ENCODE data around the gene FBXW8. TPM values are rescaled to one million over a fixed set of nuclear protein-coding genes. Genes with fewer than 3 reads are reported as not detected.

Gene FBXW8
- total RNA-seq, 1 experiment from 2014 or later: 12.1 TPM

- no peak for ATAC-seq
- ChIA-PET CTCF (no interaction called here), POLR2A (ENCODE audit: unreplicated experiment) (interaction anchor here (0.5 kb wide), 1 partner anchor 289 kb away, joined by 3 read pairs; no protein-coding TSS in a partner anchor)
- H3K4me3 ChIP-seq (ENCODE audit: low read length): no peak overlapping the region
- H3K9me3 ChIP-seq (ENCODE audit: low read length): no peaks in the 10 kb centered on the region
- no TSS peak for BruUV-seq (replicated peaks)
- no peak overlapping the region for H3K27ac ChIP-seq (ENCODE audit: low read length)
- intact Hi-C loops (cut with micrococcal nuclease): no loop called here
- H2AFZ ChIP-seq (ENCODE audit: low read length): no peak overlapping the region
- H3K9me2 ChIP-seq (replicated peaks; ENCODE audit: low read length): no peaks in the 10 kb centered on the region
- no peak for DNase-seq
- no peaks in the 10 kb centered on the region for H3K4me1 ChIP-seq (ENCODE audit: insufficient read depth, low read length)
- no peaks in the 10 kb centered on the region for H3K79me2 ChIP-seq (ENCODE audit: low read length)
- H3F3A ChIP-seq (ENCODE audit: low read length, unreplicated experiment): no peaks in the 10 kb centered on the region
- TF ChIP-seq, protein P1, sequence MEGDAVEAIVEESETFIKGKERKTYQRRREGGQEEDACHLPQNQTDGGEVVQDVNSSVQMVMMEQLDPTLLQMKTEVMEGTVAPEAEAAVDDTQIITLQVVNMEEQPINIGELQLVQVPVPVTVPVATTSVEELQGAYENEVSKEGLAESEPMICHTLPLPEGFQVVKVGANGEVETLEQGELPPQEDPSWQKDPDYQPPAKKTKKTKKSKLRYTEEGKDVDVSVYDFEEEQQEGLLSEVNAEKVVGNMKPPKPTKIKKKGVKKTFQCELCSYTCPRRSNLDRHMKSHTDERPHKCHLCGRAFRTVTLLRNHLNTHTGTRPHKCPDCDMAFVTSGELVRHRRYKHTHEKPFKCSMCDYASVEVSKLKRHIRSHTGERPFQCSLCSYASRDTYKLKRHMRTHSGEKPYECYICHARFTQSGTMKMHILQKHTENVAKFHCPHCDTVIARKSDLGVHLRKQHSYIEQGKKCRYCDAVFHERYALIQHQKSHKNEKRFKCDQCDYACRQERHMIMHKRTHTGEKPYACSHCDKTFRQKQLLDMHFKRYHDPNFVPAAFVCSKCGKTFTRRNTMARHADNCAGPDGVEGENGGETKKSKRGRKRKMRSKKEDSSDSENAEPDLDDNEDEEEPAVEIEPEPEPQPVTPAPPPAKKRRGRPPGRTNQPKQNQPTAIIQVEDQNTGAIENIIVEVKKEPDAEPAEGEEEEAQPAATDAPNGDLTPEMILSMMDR (conservative IDR thresholded peaks at IDR 0.05; ENCODE audit: low read depth, low read length): no peak
- TF ChIP-seq EZH2phosphoT487 (IDR thresholded peaks at IDR 0.05; ENCODE audit: borderline replicate concordance, low read length) (no peak), EZH2 (IDR thresholded peaks at IDR 0.05; ENCODE audit: low read length, unreplicated experiment) (no peak)
- no peaks in the 10 kb centered on the region for H4K20me1 ChIP-seq (ENCODE audit: low read length)
- H3K27me3 ChIP-seq (ENCODE audit: low read length): no peaks in the 10 kb centered on the region
- no peak overlapping the region for H3K4me2 ChIP-seq (ENCODE audit: low read length)
- no peak overlapping the region for H3K9ac ChIP-seq (ENCODE audit: low read length)
- H3K36me3 ChIP-seq (ENCODE audit: low read depth, low read length): no peaks in the 10 kb centered on the region
Measured at GRCh38 chr12:116891019-116891418, 19.7 kb upstream of the FBXW8 start.

DNA sequence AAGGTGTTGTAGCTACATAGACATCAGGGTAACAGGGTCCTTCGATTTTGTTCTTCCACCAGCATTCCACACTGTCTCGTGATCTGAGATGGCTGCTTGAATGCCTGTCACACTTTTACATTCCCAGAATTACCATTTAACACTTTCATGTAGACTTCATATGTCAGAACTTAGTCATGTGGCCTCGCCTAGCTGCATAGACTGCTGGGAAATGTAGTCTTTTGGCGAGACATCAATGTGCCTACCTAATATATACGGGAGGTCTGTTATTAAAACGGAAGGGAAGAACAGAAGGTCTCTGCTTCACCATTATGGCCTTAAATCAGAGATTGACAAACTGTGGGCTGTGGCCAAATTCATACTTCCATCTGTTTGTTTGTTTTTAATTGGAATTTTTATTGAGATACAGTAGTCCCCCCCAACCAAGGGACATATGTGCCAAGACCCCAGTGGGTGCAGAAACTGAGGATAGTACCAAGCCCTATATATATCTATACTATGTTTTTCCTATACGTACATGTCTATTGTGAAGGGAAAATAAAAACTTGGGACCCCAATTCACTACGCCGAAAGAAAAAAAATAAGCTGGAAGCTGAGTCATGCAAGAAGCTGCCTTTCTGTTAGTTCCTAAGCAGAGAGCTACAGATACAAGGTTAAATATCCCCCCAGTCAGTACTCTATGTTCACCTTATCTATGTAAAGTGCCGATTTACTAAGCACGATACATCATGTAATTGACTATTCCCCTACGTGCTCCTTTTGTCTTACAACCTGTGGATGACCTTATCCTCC lies 18.2 kb upstream of the FBXW8 start:
- H2AFZ ChIP-seq (ENCODE audit: low read length): no peak overlapping the region

More for the DNA sequence above, 18.2 kb upstream of the FBXW8 start:
- ChIA-PET POLR2A (ENCODE audit: unreplicated experiment) (no interaction called here), CTCF (no interaction called here)
- H3K9ac ChIP-seq (ENCODE audit: low read length): no peak overlapping the region
- H3K4me2 ChIP-seq (ENCODE audit: low read length): no peak overlapping the region
- H3K27ac ChIP-seq (ENCODE audit: low read length): no peak overlapping the region
- H3K36me3 ChIP-seq (ENCODE audit: low read depth, low read length): no peaks in the 10 kb centered on the region
- no peak overlapping the region for H3K4me3 ChIP-seq (ENCODE audit: low read length)
- H3K79me2 ChIP-seq (ENCODE audit: low read length): no peaks in the 10 kb centered on the region
- H3K27me3 ChIP-seq (ENCODE audit: low read length): no peaks in the 10 kb centered on the region
- BruUV-seq (replicated peaks): no TSS peak
- no peaks in the 10 kb centered on the region for H3K4me1 ChIP-seq (ENCODE audit: insufficient read depth, low read length)
- intact Hi-C loops (cut with micrococcal nuclease): no loop called here
- no peaks in the 10 kb centered on the region for H4K20me1 ChIP-seq (ENCODE audit: low read length)
- no peaks in the 10 kb centered on the region for H3F3A ChIP-seq (ENCODE audit: low read length, unreplicated experiment)
- no peaks in the 10 kb centered on the region for H3K9me2 ChIP-seq (replicated peaks; ENCODE audit: low read length)
- no peaks in the 10 kb centered on the region for H3K9me3 ChIP-seq (ENCODE audit: low read length)
- TF ChIP-seq, protein P1 (conservative IDR thresholded peaks at IDR 0.05; ENCODE audit: low read depth, low read length): no peak
- TF ChIP-seq EZH2 (IDR thresholded peaks at IDR 0.05; ENCODE audit: low read length, unreplicated experiment) (no peak), EZH2phosphoT487 (IDR thresholded peaks at IDR 0.05; ENCODE audit: borderline replicate concordance, low read length) (no peak)
- DNase-seq (peak; percentile 54), ATAC-seq (peak; percentile 71)
